HCT116 (cell line): ENCODE measurements around the gene SFTPB. TPM values are rescaled to one million over a fixed set of nuclear protein-coding genes. Genes with fewer than 3 reads are reported as not detected.

Experiments
- ATAC-seq: fragments of 200-7000 bp; cut with Tn5 transposase; 2 replicates; pipeline ENCODE4 v1.9.1; 2020; ENCODE audit warnings: mild to moderate bottlenecking, moderate library complexity
- Bru-seq: library from RNA; stranded (reverse); fragments of 400-500 nt; gene quantifications from one replicate; lab custom pipeline; 2021; lab: Mats Ljungman, UMichigan
- BruChase-seq, 2 experiments: library from RNA; stranded (reverse); fragments of 400-500 nt; gene quantifications; one replicate each; lab custom pipeline; 2021; lab: Mats Ljungman, UMichigan
- BruUV-seq: library from RNA; stranded (reverse); fragments of 400-500 nt; replicated peaks from 2 replicates; lab custom pipeline; 2021; lab: Mats Ljungman, UMichigan
- CTCF ChIA-PET: fragments of 300-600 bp; sonication (Branson Sonifier 250); formaldehyde crosslinking; loops from one replicate; lab custom pipeline; 2021; ENCODE audit warnings: antibody characterized with exemption; lab: Charles Lee
- POLR2A ChIA-PET: fragments of 300-600, 350-600 bp; sonication (Branson Sonifier 250); formaldehyde crosslinking; loops from one replicate; lab custom pipeline; 2021; ENCODE audit warnings: antibody characterized with exemption; lab: Charles Lee
- RAD21 ChIA-PET, 2 experiments: fragments of 300-600 bp; sonication (Branson Sonifier 250); formaldehyde crosslinking; loops; one replicate each; lab custom pipeline; 2023; ENCODE audit warnings: low total read pairs in 2 of 2; ENCODE audit not compliant: uncharacterized antibody in 2 of 2, unreplicated experiment in 2 of 2, low non-redundant PET in 1 of 2; lab: Charles Lee
- DNase-seq: peaks from one replicate; pipeline ENCODE4 v3.0.0-alpha.2; 2010; ENCODE audit warnings: low read depth, low spot score
- H2AFZ ChIP-seq: fragments of 200-600 bp; shearing (Covaris generic), sonication (generic); 2 replicates; pipeline ENCODE4 v1.6.1; 2017; ENCODE audit warnings: low read depth, mixed run types, mixed read lengths, antibody characterized with exemption, low read length; ENCODE audit not compliant: poor library complexity, severe bottlenecking
- H3K27ac ChIP-seq: 2 replicates; pipeline ENCODE4 v1.5.1; 2012; ENCODE audit warnings: low read depth, low read length
- H3K27me3 ChIP-seq: fragments of 200-600 bp; sonication (generic); 2 replicates; pipeline ENCODE4 v1.6.1; 2016; ENCODE audit warnings: mixed run types, low read length, mixed read lengths; ENCODE audit not compliant: insufficient read depth
- H3K36me3 ChIP-seq, 2 experiments: fragments of 200-500 bp in 1 of 2; fragments of 200-600 bp in 1 of 2; sonication (Bioruptor generic) in 1 of 2; sonication (generic) in 1 of 2; 2 replicates each; pipeline versions ENCODE4 v1.5.1 to v1.6.1; 2014 to 2016; ENCODE audit warnings: low read length in 2 of 2, inconsistent platforms in 1 of 2, mixed read lengths in 1 of 2, mixed run types in 1 of 2; ENCODE audit not compliant: insufficient read depth in 2 of 2, control insufficient read depth in 1 of 2
- H3K4me1 ChIP-seq, 2 experiments: fragments of 200-600 bp in 1 of 2; sonication (generic) in 1 of 2; 2 replicates each; pipeline versions ENCODE4 v1.5.1 to v1.6.1; 2012 to 2017; ENCODE audit warnings: low read length in 2 of 2, inconsistent platforms in 1 of 2, mild to moderate bottlenecking in 1 of 2, mixed read lengths in 1 of 2, mixed run types in 1 of 2, moderate library complexity in 1 of 2; ENCODE audit not compliant: insufficient read depth in 2 of 2, control insufficient read depth in 1 of 2
- H3K4me2 ChIP-seq: fragments of 200-600 bp; sonication (generic); 2 replicates; pipeline ENCODE4 v1.6.1; 2017; ENCODE audit warnings: mixed run types, low read length, mixed read lengths
- H3K4me3 ChIP-seq, 2 experiments: fragments of 200-600 bp in 1 of 2; sonication (generic) in 1 of 2; replicated peaks in 1 of 2; 2 replicates each; pipeline ENCODE4 v1.5.1; 2011 to 2016; ENCODE audit warnings: low read length in 2 of 2, control low read depth in 1 of 2, low read depth in 1 of 2, mild to moderate bottlenecking in 1 of 2, mixed read lengths in 1 of 2, mixed run types in 1 of 2
- H3K79me2 ChIP-seq: fragments of 200-600 bp; sonication (generic); 2 replicates; pipeline ENCODE4 v1.6.1; 2017; ENCODE audit warnings: mild to moderate bottlenecking, mixed run types, low read length, moderate library complexity, mixed read lengths; ENCODE audit not compliant: insufficient read depth
- H3K9ac ChIP-seq: fragments of 200-600 bp; sonication (generic); 2 replicates; pipeline ENCODE4 v1.6.1; 2016; ENCODE audit warnings: low read length, mixed read lengths
- H3K9me2 ChIP-seq: fragments of 200-600 bp; sonication (generic), shearing (Covaris generic); 2 replicates; pipeline ENCODE4 v1.6.1; 2017; ENCODE audit warnings: mixed run types, mild to moderate bottlenecking, moderate library complexity; ENCODE audit not compliant: insufficient read depth
- H3K9me3 ChIP-seq, 2 experiments: fragments of 200-500 bp in 1 of 2; fragments of 200-600 bp in 1 of 2; sonication (Bioruptor generic) in 1 of 2; sonication (generic) in 1 of 2; 2 replicates each; pipeline ENCODE4 v1.6.1; 2014 to 2017; ENCODE audit warnings: low read length in 2 of 2, mixed read lengths in 2 of 2, inconsistent platforms in 1 of 2, low read depth in 1 of 2, mild to moderate bottlenecking in 1 of 2, mixed run types in 1 of 2, moderate library complexity in 1 of 2; ENCODE audit not compliant: control insufficient read depth in 1 of 2, insufficient read depth in 1 of 2
- H4K20me1 ChIP-seq: fragments of 200-600 bp; sonication (generic), shearing (Covaris generic); 2 replicates; pipeline ENCODE4 v1.6.1; 2017; ENCODE audit warnings: mixed run types, mild to moderate bottlenecking, moderate library complexity; ENCODE audit not compliant: insufficient read depth
- CBX3 ChIP-seq: IDR thresholded peaks from 2 replicates; pipeline ENCODE4 v1.6.1; 2012; ENCODE audit warnings: low read depth
- CEBPB ChIP-seq: IDR thresholded peaks from 2 replicates; pipeline ENCODE4 v1.6.1; 2012; ENCODE audit warnings: low read depth
- ELF1 ChIP-seq: IDR thresholded peaks from 2 replicates; pipeline ENCODE4 v1.6.1; 2012; ENCODE audit warnings: low read depth, borderline replicate concordance
- EZH2 ChIP-seq: fragments of 200-600 bp; sonication (generic); IDR thresholded peaks from 2 replicates; pipeline ENCODE4 v1.6.1; 2017; ENCODE audit warnings: antibody characterized with exemption, mixed run types
- EZH2phosphoT487 ChIP-seq: fragments of 200-600 bp; IDR thresholded peaks from 2 replicates; pipeline ENCODE4 v1.6.1; 2018; ENCODE audit warnings: antibody characterized with exemption, borderline replicate concordance
- RAD21 ChIP-seq: IDR thresholded peaks from 2 replicates; pipeline ENCODE4 v1.6.1; 2012; ENCODE audit warnings: low read depth, mild to moderate bottlenecking
- SRF ChIP-seq: IDR thresholded peaks from 2 replicates; pipeline ENCODE4 v1.6.1; 2012; ENCODE audit warnings: low read depth
- TCF7L2 ChIP-seq: IDR thresholded peaks from 2 replicates; pipeline ENCODE4 v1.7.0; 2011; ENCODE audit warnings: borderline replicate concordance, inconsistent platforms; ENCODE audit not compliant: insufficient read depth, insufficient read length; ENCODE audit errors: extremely low read depth
- YY1 ChIP-seq: IDR thresholded peaks from 2 replicates; pipeline ENCODE4 v1.6.1; 2011; ENCODE audit warnings: low read length, low read depth, moderate library complexity, mild to moderate bottlenecking; ENCODE audit not compliant: insufficient replicate concordance; ENCODE audit errors: extremely low read depth
- ZBTB33 ChIP-seq: IDR thresholded peaks from 2 replicates; pipeline ENCODE4 v1.6.1; 2011; ENCODE audit warnings: mild to moderate bottlenecking, low read length, moderate library complexity; ENCODE audit not compliant: insufficient replicate concordance; ENCODE audit errors: extremely low read depth
- intact Hi-C: fragments of 100-400 bp; cut with micrococcal nuclease; formaldehyde crosslinking; loops from 2 replicates; pipeline ENCODE4 v1.10.0; 2022
- long read RNA-seq: library from polyadenylated mRNA; unstranded; transcript quantifications from one replicate; pipeline ENCODE4 v2.0.0, GENCODE V29; 2021; ENCODE audit not compliant: unreplicated experiment
- polyA plus RNA-seq: library from polyadenylated mRNA; unstranded; fragments of >200 nt; gene quantifications from 2 replicates; pipeline ENCODE4 v1.2.1, GENCODE V29; 2012; ENCODE audit warnings: missing spikeins
- total RNA-seq: library from RNA; stranded (reverse); gene quantifications from one replicate; pipeline ENCODE4 v1.2.1, GENCODE V29; 2021; ENCODE audit not compliant: unreplicated experiment
- TF ChIP-seq, protein P1 (sequence below): IDR thresholded peaks from 2 replicates; pipeline ENCODE4 v1.6.1; 2012
- TF ChIP-seq, protein P2 (sequence below): IDR thresholded peaks from 2 replicates; pipeline ENCODE4 v1.6.1; 2012; ENCODE audit warnings: low read depth

The SFTPB gene
- total RNA-seq (13.3 TPM), Bru-seq, nascent RNA (not detected), BruChase-seq, experiment 1, labeled RNA remaining after a 6-hour chase (not detected), BruChase-seq, experiment 2, labeled RNA remaining after a 2-hour chase (not detected)
- polyA plus RNA-seq = 0.10 and 0.22 TPM in 2 replicates
- long read RNA-seq = 0 reads

DNA sequence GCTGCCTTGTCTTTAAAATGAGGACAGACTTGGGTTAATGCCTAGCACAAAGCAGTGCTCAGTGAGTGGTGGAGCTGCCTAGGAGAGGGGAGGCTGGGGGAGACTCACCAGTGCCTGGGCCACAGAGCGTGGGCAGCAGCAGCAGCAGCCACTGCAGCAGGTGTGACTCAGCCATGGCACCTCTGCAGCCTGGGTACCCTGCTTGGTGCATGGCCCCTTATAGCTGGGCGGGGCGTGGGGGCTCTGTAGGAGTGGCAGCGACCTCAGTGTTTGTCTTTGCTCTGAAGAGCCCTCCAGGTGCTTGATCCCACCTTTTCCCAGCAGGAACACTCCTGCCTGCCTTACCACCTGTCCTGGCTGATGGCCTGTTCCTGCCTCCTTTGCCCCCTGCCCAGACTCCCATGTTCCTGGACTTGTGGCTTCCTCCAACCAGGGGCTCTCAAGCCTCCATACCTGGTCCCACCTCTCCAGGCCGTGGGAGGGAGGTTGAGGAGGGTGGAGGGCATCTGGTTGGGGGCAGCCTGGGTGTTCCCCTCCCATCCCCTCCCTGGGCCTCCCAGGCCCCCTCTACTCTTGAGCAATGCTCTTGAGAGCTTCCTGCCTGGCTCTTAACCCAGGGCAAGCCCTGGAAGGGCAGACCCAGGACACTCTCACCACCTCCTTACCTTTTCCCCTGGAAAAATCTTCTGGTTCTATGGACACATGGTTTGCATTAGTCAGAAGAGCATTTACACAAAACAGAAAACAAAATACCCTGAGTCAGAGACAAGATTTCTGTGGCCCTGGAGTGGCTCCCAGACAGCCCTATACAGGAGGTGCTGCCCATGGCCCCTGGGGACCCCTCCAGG, at the start of gene SFTPB:
TSS of gene SFTPB (minus strand) at position 191 of the 848 bp plus-strand sequence. CDS start at position 175, 16 bp downstream.
- intact Hi-C loops = no loop called here
- H3K9ac ChIP-seq = no peak within 1 kb of the TSS
- no peak within 1 kb of the TSS for H2AFZ ChIP-seq
- H3K4me3 ChIP-seq = no peak within 1 kb of the TSS
- ChIA-PET CTCF (interaction anchor here (1.6 kb wide), 1 partner anchor 31 kb away, joined by 5 read pairs; no protein-coding TSS in a partner anchor), POLR2A (no interaction called here), RAD21 (no interaction called here)
- DNase-seq (no peak), ATAC-seq (no peak)
- no peaks in the 10 kb centered on the region for H3K9me2 ChIP-seq
- no peak within 1 kb of the TSS for H3K4me2 ChIP-seq
- no peaks in the 10 kb centered on the region for H3K27me3 ChIP-seq
- H3K79me2 ChIP-seq = no peaks in the 10 kb centered on the region
- no peaks in the 10 kb centered on the region for H3K9me3 ChIP-seq
- BruUV-seq = no TSS peak
- H3K27ac ChIP-seq = no peak within 1 kb of the TSS
- no peaks in the 10 kb centered on the region for H3K36me3 ChIP-seq
- no peak for TF ChIP-seq CBX3
- TF ChIP-seq EZH2phosphoT487 = no peak
- no peak for TF ChIP-seq TCF7L2
- TF ChIP-seq YY1 = no peak
- TF ChIP-seq SRF = no peak
- TF ChIP-seq, protein P1, sequence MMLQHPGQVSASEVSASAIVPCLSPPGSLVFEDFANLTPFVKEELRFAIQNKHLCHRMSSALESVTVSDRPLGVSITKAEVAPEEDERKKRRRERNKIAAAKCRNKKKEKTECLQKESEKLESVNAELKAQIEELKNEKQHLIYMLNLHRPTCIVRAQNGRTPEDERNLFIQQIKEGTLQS = no peak
- no peak for TF ChIP-seq CEBPB
- no peak for TF ChIP-seq ELF1
- TF ChIP-seq, protein P2, sequence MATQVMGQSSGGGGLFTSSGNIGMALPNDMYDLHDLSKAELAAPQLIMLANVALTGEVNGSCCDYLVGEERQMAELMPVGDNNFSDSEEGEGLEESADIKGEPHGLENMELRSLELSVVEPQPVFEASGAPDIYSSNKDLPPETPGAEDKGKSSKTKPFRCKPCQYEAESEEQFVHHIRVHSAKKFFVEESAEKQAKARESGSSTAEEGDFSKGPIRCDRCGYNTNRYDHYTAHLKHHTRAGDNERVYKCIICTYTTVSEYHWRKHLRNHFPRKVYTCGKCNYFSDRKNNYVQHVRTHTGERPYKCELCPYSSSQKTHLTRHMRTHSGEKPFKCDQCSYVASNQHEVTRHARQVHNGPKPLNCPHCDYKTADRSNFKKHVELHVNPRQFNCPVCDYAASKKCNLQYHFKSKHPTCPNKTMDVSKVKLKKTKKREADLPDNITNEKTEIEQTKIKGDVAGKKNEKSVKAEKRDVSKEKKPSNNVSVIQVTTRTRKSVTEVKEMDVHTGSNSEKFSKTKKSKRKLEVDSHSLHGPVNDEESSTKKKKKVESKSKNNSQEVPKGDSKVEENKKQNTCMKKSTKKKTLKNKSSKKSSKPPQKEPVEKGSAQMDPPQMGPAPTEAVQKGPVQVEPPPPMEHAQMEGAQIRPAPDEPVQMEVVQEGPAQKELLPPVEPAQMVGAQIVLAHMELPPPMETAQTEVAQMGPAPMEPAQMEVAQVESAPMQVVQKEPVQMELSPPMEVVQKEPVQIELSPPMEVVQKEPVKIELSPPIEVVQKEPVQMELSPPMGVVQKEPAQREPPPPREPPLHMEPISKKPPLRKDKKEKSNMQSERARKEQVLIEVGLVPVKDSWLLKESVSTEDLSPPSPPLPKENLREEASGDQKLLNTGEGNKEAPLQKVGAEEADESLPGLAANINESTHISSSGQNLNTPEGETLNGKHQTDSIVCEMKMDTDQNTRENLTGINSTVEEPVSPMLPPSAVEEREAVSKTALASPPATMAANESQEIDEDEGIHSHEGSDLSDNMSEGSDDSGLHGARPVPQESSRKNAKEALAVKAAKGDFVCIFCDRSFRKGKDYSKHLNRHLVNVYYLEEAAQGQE = no peak
- TF ChIP-seq EZH2 = no peak
- TF ChIP-seq RAD21 = no peak
- TF ChIP-seq ZBTB33 = no peak
- no peaks in the 10 kb centered on the region for H4K20me1 ChIP-seq
- peaks cover 0 to 1% of the 10 kb centered on the region in 2 experiments; a peak in 1 of 4 replicates for H3K4me1 ChIP-seq
